Right ventricle myocardium superior (tissue), 1 donor: ENCODE measurements around the gene HMOX1. TPM values are rescaled to one million over a fixed set of nuclear protein-coding genes. Genes with fewer than 3 reads are reported as not detected.
"Not testable (repeated sequence)": the region's sequence is repeated elsewhere in the genome, so short reads cannot be mapped to it uniquely, and the experiment has no call there.

ENCODE experiments used
- ATAC-seq: fragments of 200-7000 bp; cut with Tn5 transposase; one replicate; pipeline ENCODE4 v1.9.1; 2020; ENCODE audit warnings: mild to moderate bottlenecking; ENCODE audit not compliant: poor library complexity
- DNase-seq: peaks from one replicate; pipeline ENCODE4 v3.0.0-alpha.2; 2020
- intact Hi-C: fragments of 100-400 bp; cut with DNase I; formaldehyde crosslinking; loops from one replicate; pipeline ENCODE4 v1.11.2; 2022
- total RNA-seq: library from RNA; stranded (reverse); fragmentation: NEBNext Ultra II Directional; extraction: Animal tissue kit (Norgen Biotek cat#: 25700); gene quantifications from one replicate; pipeline ENCODE4 v1.2.1, GENCODE V29; 2021
- donor health status: DM: no; HTN: yes; CAD: no; lungs with severe emphysema.

Gene HMOX1
- total RNA-seq, 1 donor from 2014 or later: 4.8 TPM

DNA sequence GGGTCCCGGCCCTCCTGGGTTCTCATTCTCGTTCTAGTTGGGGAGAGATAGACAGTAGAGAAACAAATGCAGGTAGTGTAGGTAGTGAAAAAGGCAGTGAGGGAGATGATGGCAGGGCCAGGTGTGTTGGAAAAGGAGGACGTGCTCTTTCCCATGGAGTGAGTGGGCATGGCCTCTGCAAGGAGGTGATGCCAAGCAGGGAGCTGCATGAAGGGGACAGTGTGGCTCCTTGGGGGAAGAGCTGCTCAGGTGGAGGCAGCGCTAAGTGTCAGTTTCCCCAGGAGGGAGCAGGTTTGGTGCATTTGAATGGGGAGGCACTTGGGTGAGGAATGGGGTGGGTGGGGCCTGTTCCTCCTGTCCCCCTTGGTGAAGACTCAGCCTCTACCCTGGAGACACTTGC, 41.2 kb downstream of the HMOX1 start:
- intact Hi-C loops: no loop called here
- ATAC-seq: no peak

DNA sequence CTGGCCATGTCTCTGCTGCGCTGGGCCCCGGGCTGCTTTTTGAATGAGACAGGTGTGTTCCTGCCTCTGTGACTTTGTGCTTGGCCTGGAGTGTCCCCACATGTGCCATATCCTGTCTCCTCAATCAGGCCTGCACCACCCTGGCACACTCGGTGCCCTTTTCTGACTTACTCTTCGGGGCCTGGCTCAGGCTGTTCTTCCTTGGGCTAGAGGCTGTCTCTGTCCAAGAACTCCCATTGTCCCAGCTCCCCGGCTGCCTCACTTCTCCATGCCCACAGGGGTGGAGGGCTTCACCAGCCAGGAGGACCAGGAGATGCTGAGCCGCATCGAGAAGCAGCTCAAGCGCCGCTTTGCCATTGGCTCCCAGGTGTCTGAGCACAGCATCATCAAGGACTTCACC, 42.0 kb downstream of the HMOX1 start:
- peak; percentile 30 for DNase-seq
- no peak for ATAC-seq
- intact Hi-C loops: no loop called here

More for the DNA sequence above, 41.2 kb downstream of the HMOX1 start:
- no peak for DNase-seq

DNA sequence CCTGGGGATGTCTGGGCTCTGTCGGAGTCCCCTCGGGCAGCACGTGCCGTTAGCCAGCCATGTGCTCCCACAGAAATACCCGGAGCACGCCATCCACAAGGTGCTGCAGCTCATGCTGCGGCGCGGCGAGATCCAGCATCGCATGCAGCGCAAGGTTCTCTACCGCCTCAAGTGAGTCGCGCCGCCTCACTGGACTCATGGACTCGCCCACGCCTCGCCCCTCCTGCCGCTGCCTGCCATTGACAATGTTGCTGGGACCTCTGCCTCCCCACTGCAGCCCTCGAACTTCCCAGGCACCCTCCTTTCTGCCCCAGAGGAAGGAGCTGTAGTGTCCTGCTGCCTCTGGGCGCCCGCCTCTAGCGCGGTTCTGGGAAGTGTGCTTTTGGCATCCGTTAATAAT, 43.2 kb downstream of the HMOX1 start:
- intact Hi-C loops: no loop called here
- ATAC-seq: no peak
- DNase-seq: peak; percentile 37

DNA sequence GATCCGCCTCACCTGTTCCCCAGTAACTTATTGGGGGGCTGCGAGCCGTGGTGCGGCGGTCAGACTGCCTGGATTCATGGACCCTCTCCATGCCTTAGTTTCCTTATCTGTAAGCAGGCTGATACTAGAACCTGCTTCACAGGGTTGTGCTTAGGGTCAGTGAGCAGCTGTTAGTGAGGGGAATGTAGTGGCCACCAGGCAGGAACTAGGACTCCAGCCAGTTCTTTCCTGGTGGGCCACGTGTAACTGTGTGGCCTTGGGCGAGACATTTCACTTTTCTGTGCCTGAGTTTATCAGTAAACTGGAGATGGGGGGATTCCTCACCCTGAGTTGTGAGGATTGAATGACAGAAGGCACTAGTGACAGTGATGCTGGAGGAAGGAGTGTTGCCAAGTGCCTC, 43.9 kb downstream of the HMOX1 start:
- intact Hi-C loops: no loop called here
- ATAC-seq (no peak), DNase-seq (no peak)

DNA sequence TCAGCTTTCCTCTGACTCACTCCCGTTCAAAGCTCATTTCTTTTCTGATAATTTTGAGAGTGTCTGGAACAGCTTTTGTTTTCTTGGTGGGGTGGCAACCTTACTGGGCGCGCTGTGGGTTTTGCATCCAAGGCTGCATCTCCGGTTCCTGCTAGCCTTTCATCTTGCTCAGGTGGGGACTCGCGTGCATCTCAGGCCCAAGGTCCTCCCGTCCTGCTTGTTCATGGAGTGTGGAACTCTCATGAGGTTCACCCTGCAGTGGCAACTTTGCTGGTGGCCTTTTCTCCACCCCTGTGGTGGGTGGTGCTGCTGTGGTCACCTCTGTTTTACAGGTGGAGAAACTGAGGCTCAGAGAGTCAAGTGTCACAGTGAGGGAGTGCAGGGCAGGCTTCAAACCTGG, 44.6 kb downstream of the HMOX1 start:
- intact Hi-C loops: no loop called here
- no peak for DNase-seq
- no peak for ATAC-seq

DNA sequence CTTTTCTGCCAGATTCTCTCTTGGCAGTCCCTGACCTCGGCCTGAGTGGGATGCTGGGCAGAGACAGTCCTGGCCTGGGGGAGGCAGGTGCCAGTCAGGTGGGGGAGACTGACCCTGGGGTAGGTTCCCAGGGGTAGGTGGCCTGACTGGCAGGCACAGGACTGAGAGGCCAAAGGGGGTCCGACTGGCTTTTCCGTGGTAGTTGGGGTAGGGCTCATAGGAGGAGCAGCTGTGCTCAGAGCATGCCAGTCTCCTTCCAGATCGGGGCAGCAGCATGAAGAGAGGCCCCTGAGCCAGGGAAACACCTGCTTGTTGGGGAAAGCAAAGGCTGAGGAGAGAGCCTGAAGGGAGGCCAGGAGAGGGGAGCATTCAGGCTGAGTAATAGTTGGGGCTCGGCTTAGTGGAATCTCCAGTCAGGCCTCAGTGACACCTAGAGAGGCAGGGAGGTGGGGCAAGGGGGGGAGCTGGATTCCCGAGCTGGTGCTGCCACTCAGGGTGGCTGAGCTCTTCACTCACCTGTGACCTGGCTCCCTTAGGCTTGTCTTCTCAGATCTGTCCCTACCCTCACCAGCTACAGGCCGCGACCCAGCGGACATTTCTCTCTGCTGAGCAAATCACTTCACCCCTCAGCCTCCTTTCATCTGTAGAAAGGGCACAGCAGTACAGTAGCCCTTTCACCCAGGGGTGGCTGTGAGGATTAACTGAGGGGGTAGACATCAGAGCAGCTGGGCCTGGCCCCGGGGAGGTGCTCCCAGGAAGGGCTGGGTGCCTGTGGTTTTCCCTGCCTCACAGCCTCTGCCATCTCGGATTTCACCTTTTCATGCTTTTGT, 45.3 kb downstream of the HMOX1 start:
- intact Hi-C loops: no loop called here
- no peak for ATAC-seq
- no peak for DNase-seq

DNA sequence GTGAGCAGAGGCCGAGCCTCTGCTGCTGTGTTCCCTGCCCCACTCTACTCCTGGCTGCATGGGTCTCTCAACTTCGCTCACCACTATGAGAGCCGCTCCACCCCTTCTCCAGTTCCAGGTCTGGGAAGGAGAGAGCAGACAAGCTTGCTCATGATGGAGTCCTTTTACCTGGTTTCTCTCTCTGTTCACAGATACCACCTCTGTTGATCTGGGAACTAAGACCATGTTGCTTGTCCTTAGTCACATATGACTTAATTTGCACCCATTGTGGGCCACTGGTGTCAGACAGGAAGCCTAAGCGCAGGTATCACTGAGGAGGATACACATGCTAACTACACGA, 45.9 kb downstream of the HMOX1 start:
- DNase-seq: no peak
- no peak for ATAC-seq
- intact Hi-C loops: no loop called here

DNA sequence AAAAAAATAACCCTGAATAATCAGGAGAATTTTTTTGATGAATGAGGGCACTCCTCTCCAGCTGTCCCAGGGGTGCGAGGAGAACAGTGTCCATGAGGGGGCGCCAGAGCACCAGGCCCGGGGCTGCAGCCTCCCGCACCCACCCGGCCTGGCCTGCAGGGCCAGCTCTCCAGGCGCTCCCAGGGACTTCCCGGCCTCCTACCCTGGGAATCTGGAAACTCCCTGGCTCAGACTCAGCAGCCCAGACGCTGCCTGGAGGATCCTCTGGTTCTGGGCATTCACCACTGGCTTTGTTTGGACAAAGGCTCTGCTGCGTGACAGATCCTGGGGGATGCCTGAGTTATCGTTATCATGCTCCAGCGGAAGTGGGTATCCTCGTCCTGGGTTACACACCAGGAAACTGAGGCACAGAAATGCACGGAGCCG, 50.0 kb downstream of the HMOX1 start:
- ATAC-seq (peak; percentile 98), DNase-seq (peak; percentile 91)
- intact Hi-C loops: loop anchor here (2.0 to 5.0 kb wide), 3 partner anchors 154 to 491 kb away; no protein-coding TSS in a partner anchor

DNA sequence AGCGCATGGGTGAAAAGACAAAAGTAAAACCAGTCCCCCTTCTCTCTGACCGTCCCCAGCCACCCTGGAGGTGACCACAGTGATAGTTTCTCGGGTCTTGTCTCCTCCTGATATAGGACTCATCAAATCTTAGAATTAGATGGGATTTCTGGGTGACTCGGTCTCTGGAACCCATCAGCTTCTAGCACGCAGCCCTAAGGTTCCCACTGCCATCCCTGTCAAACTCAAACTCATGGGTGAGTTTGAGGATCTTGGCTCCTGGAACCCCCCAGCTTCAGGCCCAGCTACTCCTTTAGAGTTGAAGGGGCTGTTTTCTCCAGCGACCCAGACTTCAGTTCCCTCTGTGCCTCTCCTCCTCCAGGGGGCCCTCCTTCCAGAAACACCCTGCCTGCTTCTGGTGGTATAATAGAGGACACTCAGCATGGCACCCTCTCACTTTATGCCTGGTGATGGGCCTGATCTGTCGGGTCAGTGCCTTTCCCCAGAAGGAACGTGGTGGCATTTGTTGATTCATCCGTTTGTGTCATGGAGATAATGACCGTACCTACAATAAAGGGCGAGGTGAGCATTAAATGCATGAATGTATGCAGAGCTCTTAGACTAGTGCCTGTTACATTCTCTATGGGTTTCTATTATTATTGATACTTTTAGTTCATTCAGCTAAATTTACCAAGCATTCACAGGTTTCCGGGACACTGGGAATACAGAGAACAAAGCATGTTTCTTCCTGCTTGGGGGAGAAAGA, 50.8 kb downstream of the HMOX1 start:
- ATAC-seq (no peak), DNase-seq (no peak)
- intact Hi-C loops: loop anchor here (2.0 to 5.0 kb wide), 3 partner anchors 153 to 491 kb away; no protein-coding TSS in a partner anchor

DNA sequence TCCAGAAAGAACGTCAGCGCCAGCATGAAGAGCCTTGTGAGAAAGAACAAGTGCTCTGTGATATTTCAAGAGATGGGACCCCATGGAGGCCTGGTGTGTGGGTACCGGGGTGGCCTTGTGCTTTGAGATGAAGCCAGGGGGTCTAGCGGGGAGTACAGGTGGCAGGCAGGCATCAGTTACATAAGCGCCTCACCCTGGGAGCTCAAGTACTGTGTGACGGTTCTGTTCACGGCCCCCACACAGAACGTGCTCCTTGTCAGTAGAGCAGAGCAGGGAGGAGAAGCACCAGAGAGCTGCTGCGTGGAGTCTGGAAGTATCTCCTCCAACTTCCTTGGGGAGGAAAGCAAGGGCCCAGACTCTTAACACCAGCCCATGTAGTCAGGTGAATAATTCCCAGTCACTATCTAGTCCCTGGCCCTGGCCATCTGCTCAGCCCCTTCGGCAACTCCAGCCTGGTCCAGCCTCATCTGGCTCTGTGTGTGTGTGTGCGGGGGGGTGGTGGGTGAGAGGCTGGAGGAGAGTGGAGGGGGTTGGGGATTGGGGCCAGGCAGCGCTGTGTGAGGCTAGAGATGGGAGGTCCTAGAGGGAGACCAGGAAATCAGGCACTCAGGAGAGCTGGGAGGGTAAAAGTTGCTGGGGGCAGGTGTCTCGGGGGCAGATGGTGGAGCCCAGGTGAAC, 51.5 kb downstream of the HMOX1 start:
- ATAC-seq (no peak), DNase-seq (no peak)
- intact Hi-C loops: loop anchor here (5.0 kb wide), 1 partner anchor 490 kb away; no protein-coding TSS in a partner anchor

DNA sequence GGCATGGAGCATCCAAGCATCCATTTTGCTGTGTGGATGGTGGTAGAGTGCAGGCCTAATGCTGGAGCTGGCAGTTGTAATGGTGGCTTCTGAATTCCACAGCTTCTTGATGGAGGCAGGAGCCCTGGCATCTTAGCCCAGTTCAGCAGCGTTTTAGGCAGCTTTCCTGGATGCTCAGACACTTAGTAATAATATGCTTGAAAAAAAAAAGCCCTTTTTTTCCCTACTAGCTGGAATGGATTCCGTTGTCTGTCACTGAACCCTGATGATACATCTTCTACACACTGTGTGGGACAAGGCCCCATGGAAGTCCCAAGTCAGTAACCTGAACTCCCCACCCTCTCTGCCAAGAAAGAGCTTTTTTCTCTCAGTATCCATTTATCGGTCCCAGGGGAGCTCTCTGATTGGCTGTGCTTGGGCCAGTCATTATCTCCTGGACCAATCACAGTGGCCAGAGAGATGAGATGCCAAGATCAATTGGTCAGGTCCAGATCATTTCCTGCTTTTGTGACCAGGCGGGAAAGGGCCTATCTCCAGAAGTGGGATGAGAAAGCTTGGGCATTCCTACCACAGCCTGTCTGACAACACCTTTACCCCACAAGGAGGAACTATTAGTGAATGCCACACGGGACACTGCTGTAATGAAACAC, 53.3 kb downstream of the HMOX1 start:
- DNase-seq: no peak
- ATAC-seq: no peak
- intact Hi-C loops: loop anchor here (5.0 kb wide), 1 partner anchor 488 kb away; no protein-coding TSS in a partner anchor

DNA sequence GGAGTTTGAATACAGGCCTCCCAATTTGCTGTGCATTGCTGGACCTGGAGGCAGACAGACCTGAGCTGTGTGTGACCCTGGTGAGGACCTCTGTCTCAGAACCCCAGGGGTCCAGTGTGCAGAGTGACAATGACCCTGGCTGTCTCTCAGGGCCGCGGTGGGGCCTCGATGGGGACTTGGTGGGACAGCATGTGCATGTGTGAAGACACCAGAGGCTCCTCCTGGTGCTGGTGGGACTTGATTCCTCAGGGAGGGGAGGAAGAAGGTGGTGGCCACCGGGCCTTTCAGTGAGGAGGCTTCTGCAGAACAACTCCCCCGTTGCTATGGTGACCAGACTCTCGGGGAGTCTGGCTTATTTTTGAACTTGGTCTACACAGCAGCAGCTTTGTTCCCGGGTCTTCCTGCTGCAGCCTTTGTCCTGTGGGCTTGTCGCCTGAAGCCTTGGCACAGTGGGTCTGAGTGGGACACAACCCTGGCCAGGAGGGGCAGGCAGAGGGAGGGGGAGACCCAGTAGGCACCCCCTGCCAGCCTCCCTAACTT, 54.4 kb downstream of the HMOX1 start:
- intact Hi-C loops: no loop called here
- ATAC-seq: no peak

DNA sequence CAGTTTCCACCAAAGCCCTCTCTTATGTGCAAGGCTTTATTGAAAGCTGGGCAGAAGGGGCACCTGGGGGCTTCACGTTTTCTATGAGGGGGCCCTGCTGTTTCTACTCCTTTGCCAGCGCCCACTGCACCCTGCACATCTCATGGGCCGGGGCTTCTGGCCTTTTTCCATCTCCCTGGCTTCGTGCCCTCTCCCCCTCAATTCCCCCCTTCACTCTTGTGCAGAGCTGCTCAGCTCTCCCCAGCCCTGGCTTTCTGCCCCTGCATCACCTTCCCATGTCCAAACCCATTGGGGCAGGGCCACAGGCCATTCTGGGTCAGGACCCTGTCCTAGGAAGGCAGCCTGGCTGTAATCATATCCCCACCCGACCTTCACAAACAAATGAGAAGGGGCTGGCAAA, 55.5 kb downstream of the HMOX1 start:
- ATAC-seq: no peak
- no peak for DNase-seq
- intact Hi-C loops: no loop called here

More for the DNA sequence above, 54.4 kb downstream of the HMOX1 start:
- DNase-seq: peak; percentile 32

DNA sequence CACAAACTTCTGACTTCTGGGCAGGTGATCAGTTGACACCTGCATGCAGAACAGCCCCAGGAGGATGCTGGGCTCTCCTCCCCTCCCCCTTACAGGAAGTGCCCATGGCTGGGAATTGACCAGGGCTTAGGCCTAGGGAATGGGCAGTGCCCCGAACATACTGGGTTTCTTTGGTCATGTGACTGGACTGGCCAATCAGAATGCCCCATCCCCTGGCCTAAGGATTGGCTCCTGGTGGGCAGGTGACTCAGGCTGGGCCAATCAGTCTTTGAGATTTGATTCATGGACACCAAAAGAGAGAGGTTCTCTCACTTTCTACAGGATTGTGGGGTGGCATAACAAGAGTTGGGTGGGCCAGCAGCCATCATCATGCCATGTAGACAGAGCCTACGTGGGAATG, 56.2 kb downstream of the HMOX1 start:
- intact Hi-C loops: no loop called here
- no peak for DNase-seq
- ATAC-seq: no peak

DNA sequence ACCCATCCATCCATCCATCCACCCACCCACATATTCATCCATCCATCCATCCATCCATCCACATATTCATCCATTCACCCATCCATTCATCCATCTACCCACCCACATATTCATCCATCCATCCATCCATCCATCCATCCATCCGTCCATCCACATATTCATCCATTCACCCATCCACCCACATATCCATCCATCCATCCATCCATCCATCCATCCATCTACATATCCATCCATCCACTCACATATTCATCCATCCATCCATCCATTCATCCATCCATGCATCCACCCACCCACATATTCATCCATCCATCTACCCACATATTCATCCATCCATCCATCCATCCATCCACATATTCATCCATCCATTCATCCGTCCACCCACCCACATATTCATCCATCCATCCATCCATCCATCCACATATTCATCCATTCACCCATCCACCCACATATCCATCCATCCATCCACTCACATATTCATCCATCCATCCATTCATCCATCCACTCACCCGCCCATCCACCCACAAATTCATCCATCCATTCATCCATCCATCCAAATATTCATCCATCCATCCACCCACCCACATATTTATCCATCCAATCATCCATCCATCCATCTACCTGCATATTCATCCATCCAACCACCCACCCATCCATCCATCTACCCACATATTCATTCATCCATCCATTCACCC, 57.9 kb downstream of the HMOX1 start:
- DNase-seq, ATAC-seq, intact Hi-C loops: not testable (repeated sequence)

DNA sequence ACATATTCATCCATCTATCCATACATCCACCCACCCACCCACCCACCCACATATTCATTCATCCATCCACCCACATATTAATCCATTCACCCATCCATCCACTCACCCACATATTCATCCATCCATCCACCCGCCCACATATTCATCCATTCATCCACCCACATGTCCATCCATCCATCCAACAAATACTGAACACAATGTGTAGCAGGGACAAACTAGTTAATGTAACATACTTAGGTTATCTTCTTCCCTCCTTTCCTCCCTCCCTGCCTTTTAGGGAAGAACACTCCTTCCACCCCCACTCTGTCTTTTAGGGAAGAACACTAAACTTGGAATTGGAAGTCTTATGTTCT, 58.4 kb downstream of the HMOX1 start:
- intact Hi-C loops: no loop called here
- no peak for ATAC-seq
- no peak for DNase-seq

DNA sequence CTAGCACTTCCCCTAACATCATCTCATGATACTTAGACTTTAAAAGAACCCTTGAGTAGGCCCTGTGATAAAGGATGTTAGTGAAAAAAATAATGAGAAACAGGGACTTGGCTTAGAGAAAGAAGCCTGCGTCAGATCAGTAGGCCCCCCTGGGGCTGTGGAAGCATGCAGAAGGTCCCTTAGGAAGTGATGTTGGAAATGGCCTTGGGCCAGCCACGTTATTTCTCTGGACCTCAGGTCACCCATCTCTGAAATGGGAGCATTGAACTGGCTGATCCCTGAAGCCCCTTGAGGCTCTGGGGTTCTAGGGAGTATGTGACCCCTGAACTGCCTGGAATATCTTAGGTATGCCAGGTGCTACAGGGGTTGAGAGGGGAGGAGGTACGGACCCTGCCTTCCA, 59.2 kb downstream of the HMOX1 start:
- intact Hi-C loops: no loop called here
- ATAC-seq (peak; percentile 11), DNase-seq (no peak)

DNA sequence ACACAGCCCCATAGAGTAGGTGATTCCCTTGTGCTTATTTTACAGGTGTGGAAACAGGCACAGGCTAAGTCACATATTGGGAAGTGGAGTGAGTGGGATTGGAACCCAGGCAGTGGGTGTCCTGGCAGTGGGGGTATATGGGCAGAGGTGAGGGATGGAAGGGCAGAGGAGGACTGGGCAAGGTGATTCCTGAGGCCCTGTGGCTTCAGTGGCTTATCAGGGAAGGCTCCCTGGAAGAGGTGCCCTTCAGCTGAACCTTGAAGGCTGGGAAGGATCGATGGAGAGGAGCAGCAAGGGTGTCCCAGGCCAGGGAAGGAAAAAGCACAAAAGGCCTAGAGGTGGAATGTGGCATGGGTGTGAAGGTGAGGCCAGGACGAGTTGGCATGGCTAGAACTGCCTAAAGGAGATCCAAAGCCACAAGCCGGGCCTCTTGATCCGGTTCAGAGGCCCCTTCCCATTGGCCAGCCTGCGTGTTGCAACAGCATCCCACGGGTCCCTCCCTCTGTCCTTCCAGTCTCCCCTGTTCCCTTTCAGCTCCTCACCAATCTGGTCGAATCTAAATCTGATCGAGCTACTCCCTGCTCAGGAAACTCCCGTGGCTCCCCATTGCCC, 60.7 kb downstream of the HMOX1 start:
- intact Hi-C loops: no loop called here
- no peak for DNase-seq
- no peak for ATAC-seq
